Temporal lobe (tissue), 2 donors: ENCODE results near the gene SLC7A6OS. TPM values are rescaled to one million over a fixed set of nuclear protein-coding genes. Genes with fewer than 3 reads are reported as not detected.

Source experiments
- small RNA-seq: library from RNA; depleted of rRNA; stranded (forward); fragments of <200 nt; gene quantifications from one replicate; pipeline ENCODE3, GENCODE V24; 2014; ENCODE audit warnings: low replicate concordance
- total RNA-seq: library from RNA; depleted of rRNA; stranded (reverse); fragments of >200 nt; gene quantifications from one replicate; pipeline ENCODE4 v1.2.3, GENCODE V29; 2014

SLC7A6OS gene
- total RNA-seq, 1 donor from 2014 or later: 8.9 TPM

Small RNA genes lying within 50 kb of the gene (small RNA-seq; reads per million reads assigned to genes)
- gene RNU4-30P (not detected), gene RNU6-1262P (not detected)

Other genes starting within 250 kb of the SLC7A6OS start
- gene NFATC3, start 225.6 kb downstream of the SLC7A6OS start, total RNA-seq: 15.2 TPM
- gene ESRP2, start 74.8 kb downstream of the SLC7A6OS start, total RNA-seq: not detected
- 16.0 TPM for gene PLA2G15, start 65.6 kb downstream of the SLC7A6OS start, total RNA-seq
- gene SLC7A6, start 46.4 kb downstream of the SLC7A6OS start, total RNA-seq: 11.3 TPM
- 39.1 TPM for gene PRMT7, start 73 bp upstream of the SLC7A6OS start, total RNA-seq
- 62.9 TPM for gene SMPD3, start 137.6 kb upstream of the SLC7A6OS start, total RNA-seq
- 82.9 TPM for gene ZFP90, start 228.3 kb upstream of the SLC7A6OS start, total RNA-seq